ENCODE measurements around the gene C19orf25.

Gene C19orf25

GRCh38 chr19:1434577-1435060 is 44.4 kb downstream of the C19orf25 start:
- no peak overlapping the region; the same call in 1 of the 2 replicates for H3K27ac ChIP-seq
- no peak overlapping the region for H3K9ac ChIP-seq
- no peaks in the 10 kb centered on the region for H3K27me3 ChIP-seq
- H3K9me3 ChIP-seq: no peaks in the 10 kb centered on the region
- H3K4me2 ChIP-seq: no peak overlapping the region
- peaks cover 66% of the 10 kb centered on the region for H3K36me3 ChIP-seq
- H3K4me3 ChIP-seq: no peak overlapping the region
- TF ChIP-seq Cebpa-rat (IDR thresholded peaks at IDR 0.05): no peak
- H4K20me1 ChIP-seq: peaks cover 92% of the 10 kb centered on the region
- H3K4me1 ChIP-seq: peaks cover 38% of the 10 kb centered on the region

DNA sequence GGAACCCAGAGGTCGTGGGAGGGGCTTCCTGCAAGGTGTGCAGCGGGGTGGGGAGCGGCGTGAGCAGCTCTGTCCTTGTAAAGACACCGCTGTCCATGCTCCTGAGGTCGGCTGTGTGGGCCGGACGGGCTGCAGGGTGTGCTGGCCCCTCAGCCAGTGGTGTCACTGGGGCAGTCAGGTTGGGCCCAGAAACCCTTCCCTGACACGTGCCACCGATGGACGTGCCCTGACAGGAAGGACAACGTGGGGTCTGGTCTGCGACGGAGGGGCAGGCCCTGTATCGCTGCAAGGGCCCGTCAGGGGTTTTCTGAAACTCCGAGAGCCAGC is 45.0 kb downstream of the C19orf25 start:
- H3K4me1 ChIP-seq: peaks cover 40% of the 10 kb centered on the region
- H3K27me3 ChIP-seq: no peaks in the 10 kb centered on the region
- no peak overlapping the region for H3K4me3 ChIP-seq
- H3K36me3 ChIP-seq: peaks cover 68% of the 10 kb centered on the region
- no peak overlapping the region for H3K9ac ChIP-seq
- H3K9me3 ChIP-seq: no peaks in the 10 kb centered on the region
- peaks cover 92% of the 10 kb centered on the region for H4K20me1 ChIP-seq
- no peak overlapping the region for H3K4me2 ChIP-seq
- H3K27ac ChIP-seq: no peak overlapping the region; the same call in 1 of the 2 replicates
- no peak for TF ChIP-seq Cebpa-rat (IDR thresholded peaks at IDR 0.05)

- Histone ChIP-seq H4K20me1 (peaks cover 92% of the 10 kb centered on the region), H3K27me3 (no peaks in the 10 kb centered on the region), H3K36me3 (peaks cover 74% of the 10 kb centered on the region), H3K9ac (no peak overlapping the region), H3K27ac (no peak overlapping the region), H3K9me3 (no peaks in the 10 kb centered on the region), H3K4me2 (no peak overlapping the region), H3K4me3 (no peak overlapping the region), H3K4me1 (peaks cover 46% of the 10 kb centered on the region)
- TF ChIP-seq Cebpa-rat (IDR thresholded peaks at IDR 0.05): no peak
Observed at GRCh38 chr19:1433119-1434039, 45.6 kb downstream of the C19orf25 start.

DNA sequence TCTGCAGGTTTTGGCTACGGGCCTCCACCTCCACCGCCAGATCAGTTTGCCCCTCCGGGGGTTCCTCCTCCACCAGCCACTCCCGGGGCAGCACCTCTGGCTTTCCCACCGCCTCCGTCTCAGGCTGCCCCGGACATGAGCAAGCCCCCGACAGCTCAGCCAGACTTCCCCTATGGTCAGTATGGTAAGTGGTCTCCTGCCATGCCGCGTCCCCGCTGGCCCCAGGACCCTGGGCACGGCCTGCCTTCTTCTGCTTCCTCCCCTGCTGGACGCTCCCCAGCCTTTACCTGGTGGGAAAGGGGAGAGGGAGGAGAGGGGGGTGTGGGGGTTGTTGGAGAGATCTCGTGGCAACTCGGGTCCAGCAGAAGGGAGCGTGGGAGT is 46.5 kb downstream of the C19orf25 start:
- Histone ChIP-seq H3K27me3 (no peaks in the 10 kb centered on the region), H3K36me3 (peaks cover 77% of the 10 kb centered on the region), H3K9me3 (no peaks in the 10 kb centered on the region), H3K9ac (no peak overlapping the region), H3K4me2 (no peak overlapping the region), H3K27ac (no peak overlapping the region), H3K4me1 (peaks cover 50% of the 10 kb centered on the region), H4K20me1 (peaks cover 99% of the 10 kb centered on the region), H3K4me3 (no peak overlapping the region)
- TF ChIP-seq Cebpa-rat (IDR thresholded peaks at IDR 0.05): no peak

DNA sequence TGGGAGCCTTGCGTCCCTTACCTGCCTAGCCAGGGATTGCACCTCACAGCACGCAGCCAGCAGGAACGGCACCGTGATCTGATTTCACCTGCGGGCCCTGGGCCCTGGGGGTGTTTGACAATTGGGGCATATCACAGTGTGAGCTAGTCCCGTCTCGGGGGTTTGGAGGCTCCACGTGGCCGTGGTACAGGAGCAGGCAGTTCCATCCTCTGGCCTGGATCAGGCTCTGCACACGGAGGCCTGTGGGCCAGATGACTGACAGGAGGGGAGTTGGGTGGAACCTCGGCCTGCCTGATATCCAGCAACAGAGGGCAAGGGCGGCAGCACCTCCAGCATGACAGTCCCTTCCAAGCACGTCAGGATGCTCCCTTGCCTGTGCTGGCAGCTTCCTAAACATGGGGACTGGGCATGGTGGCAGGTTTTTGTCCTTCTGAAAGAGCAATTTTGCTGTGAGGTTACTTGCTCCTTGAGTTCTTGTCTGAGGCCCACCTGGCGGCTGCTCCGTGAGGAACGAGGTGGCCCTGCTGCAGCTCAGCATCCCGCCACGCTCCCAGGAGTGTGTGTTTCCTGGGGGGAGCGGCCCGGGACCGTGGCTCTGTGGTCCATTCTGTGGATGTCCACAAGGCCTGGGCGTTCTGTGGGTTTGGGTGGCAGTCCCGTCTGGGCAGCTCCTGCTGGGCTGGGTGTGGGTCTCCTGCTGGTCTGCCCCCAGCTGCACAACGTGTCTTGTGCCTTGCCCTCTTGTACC is 47.1 kb downstream of the C19orf25 start:
- peaks cover 77% of the 10 kb centered on the region for H3K36me3 ChIP-seq
- H3K4me2 ChIP-seq: no peak overlapping the region
- no peak overlapping the region for H3K9ac ChIP-seq
- TF ChIP-seq Cebpa-rat (IDR thresholded peaks at IDR 0.05): no peak
- no peaks in the 10 kb centered on the region for H3K27me3 ChIP-seq
- peaks cover 50% of the 10 kb centered on the region for H3K4me1 ChIP-seq
- H3K9me3 ChIP-seq: no peaks in the 10 kb centered on the region
- H3K27ac ChIP-seq: no peak overlapping the region
- H4K20me1 ChIP-seq: peaks cover 99% of the 10 kb centered on the region
- no peak overlapping the region for H3K4me3 ChIP-seq

- no peak for TF ChIP-seq Cebpa-rat (IDR thresholded peaks at IDR 0.05)
- Histone ChIP-seq H3K36me3 (peaks cover 79% of the 10 kb centered on the region), H3K27me3 (no peaks in the 10 kb centered on the region), H3K4me3 (no peak overlapping the region), H3K27ac (no peak overlapping the region), H4K20me1 (peaks cover 99% of the 10 kb centered on the region), H3K9me3 (no peaks in the 10 kb centered on the region), H3K4me1 (peaks cover 53% of the 10 kb centered on the region), H3K4me2 (no peak overlapping the region), H3K9ac (0 out of 2 replicates have a peak overlapping the region, but pooled peaks have one; percentile 43)
Observed at GRCh38 chr19:1430246-1430645, 48.8 kb downstream of the C19orf25 start.

DNA sequence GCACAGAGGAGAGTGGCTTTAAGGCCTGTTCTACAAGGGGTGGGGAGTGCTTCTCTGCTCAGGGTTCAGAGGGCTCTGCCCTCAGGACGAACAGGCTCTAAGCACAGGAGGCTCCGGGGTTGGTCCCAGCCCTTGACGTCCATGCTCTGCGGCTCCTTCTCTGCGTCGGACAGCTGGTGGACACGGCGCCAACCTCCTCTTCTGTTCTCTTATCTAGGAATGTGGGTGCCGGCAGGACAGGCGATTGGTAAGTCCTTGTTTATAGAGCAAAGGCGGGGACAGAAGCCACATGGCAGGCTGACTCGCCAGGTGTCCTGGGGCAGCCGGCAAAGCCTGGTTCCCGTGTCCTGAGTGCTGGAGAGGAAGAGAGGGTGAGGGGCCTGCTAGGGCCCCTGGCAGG is 49.3 kb downstream of the C19orf25 start:
- H3K9ac ChIP-seq: peak overlapping the region; percentile 43; the same call in 1 of the 2 replicates
- no peak for TF ChIP-seq Cebpa-rat (IDR thresholded peaks at IDR 0.05)
- H3K36me3 ChIP-seq: peaks cover 80% of the 10 kb centered on the region
- no peaks in the 10 kb centered on the region for H3K27me3 ChIP-seq
- peaks cover 58% of the 10 kb centered on the region for H3K4me1 ChIP-seq
- peaks cover 99% of the 10 kb centered on the region for H4K20me1 ChIP-seq
- H3K4me3 ChIP-seq: no peak overlapping the region
- H3K27ac ChIP-seq: peak overlapping the region; percentile 58
- peak overlapping the region; percentile 94; the same call in 1 of the 2 replicates for H3K4me2 ChIP-seq
- no peaks in the 10 kb centered on the region for H3K9me3 ChIP-seq

DNA sequence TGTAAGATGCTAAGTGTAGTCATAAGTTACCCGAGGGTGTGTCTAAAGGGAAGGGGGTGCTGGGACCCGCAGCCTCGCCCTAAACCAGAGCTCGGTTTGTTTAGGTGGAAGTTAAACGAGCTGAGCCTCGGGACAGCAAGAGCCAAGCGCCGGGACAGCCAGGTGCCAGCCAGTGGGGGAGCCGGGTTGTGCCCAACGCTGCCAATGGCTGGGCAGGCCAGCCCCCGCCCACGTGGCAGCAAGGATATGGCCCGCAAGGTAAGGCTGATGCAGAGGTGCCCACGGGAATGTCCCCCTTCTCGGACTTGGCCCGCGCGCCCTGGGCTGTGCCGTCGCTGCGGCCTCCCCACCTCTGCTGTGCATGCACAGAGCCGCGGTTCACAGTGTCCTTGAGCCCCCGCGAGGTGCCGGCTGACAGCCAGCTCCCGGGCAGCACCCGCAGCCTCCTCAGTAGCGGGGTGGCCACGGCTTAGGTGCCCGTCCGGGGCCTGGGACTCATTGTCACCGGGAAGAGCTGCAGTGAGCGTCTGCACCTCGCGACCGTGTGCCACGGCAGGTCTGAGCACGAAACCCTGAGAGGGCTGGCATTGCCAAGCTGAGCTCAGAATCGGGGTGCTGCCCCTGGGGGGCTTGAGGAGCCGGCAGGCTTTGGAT is 50.1 kb downstream of the C19orf25 start:
- no peak for TF ChIP-seq Cebpa-rat (IDR thresholded peaks at IDR 0.05)
- no peaks in the 10 kb centered on the region for H3K27me3 ChIP-seq
- H3K27ac ChIP-seq: peak overlapping the region; percentile 58
- H3K4me3 ChIP-seq: no peak overlapping the region
- H3K9ac ChIP-seq: peak overlapping the region; percentile 63; the same call in 1 of the 2 replicates
- H3K36me3 ChIP-seq: peaks cover 78% of the 10 kb centered on the region
- H3K4me2 ChIP-seq: peak overlapping the region; percentile 94
- peaks cover 99% of the 10 kb centered on the region for H4K20me1 ChIP-seq
- H3K9me3 ChIP-seq: no peaks in the 10 kb centered on the region
- H3K4me1 ChIP-seq: peaks cover 63% of the 10 kb centered on the region

- TF ChIP-seq Cebpa-rat (IDR thresholded peaks at IDR 0.05): no peak
- no peaks in the 10 kb centered on the region for H3K27me3 ChIP-seq
- H3K4me3 ChIP-seq: peak overlapping the region; percentile 43; the same call in 1 of the 2 replicates
- peak overlapping the region; percentile 63; the same call in 1 of the 2 replicates for H3K9ac ChIP-seq
- no peaks in the 10 kb centered on the region for H3K9me3 ChIP-seq
- H4K20me1 ChIP-seq: peaks cover 99% of the 10 kb centered on the region
- H3K36me3 ChIP-seq: peaks cover 78% of the 10 kb centered on the region
- peak overlapping the region; percentile 94 for H3K4me2 ChIP-seq
- H3K4me1 ChIP-seq: peaks cover 76% of the 10 kb centered on the region
- peak overlapping the region; percentile 58 for H3K27ac ChIP-seq
Observed at GRCh38 chr19:1427221-1427920, 51.6 kb downstream of the C19orf25 start.

All from BLaER1 (cell line).